ENCODE data around the gene B4GALNT3.

The B4GALNT3 gene

DNA sequence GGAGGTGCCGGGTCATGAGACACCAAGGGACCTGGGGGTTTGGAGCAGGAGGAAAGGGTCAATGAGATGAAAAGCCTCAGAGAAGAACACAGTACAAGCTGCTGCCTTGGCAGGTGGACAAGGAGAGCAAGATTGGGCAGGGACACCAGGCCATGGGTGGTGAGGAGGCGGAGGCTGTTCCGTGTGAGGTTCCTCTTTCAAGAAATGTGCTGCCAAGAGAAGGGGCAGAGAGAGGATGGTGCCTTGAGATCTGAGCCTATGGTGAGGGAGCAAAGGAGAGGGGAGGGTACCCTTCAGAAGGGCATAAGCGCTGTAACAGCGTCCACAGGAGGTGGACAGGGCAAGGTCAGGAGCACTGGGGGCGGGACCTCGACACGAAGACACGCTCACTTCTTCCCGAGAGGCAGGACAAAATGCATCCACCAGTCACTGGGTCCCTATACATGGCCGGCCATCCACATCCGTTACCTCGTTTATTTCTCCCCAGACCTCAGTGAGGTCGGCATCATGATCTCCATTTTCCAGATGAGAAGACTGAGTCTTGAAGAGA, 100.2 kb downstream of the B4GALNT3 start:
- no peak for DNase-seq (ENCODE audit: low read depth)

- no peak for DNase-seq (ENCODE audit: low read depth)
Measured at GRCh38 chr12:560691-561390, 101.1 kb downstream of the B4GALNT3 start.

DNA sequence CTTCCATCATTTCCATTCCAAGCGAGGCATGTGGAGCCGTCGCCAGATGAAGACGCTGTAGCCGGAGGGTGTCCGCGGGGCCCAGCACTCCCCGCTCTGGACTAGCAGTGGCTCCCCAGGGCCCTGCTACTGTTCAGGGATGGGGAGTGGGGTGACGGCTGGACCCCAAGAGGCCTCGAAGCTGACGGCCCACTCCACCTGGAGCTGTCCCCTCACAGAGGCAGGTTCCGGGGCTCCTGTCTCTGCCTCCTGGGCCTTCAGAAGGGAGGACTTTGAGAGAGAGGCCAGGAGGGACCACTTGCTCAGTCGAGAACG, 101.6 kb downstream of the B4GALNT3 start:
- no peak for DNase-seq (ENCODE audit: low read depth)

- no peak for DNase-seq (ENCODE audit: low read depth)
Measured at GRCh38 chr12:561908-562593, 102.3 kb downstream of the B4GALNT3 start.

GRCh38 chr12:562634-563033, 102.9 kb downstream of the B4GALNT3 start:
- no peak for DNase-seq (ENCODE audit: low read depth)

- DNase-seq (ENCODE audit: low read depth) = peak; percentile 35
Measured at GRCh38 chr12:563250-563781, 103.6 kb downstream of the B4GALNT3 start.

- DNase-seq (ENCODE audit: low read depth) = no peak
Measured at GRCh38 chr12:563787-564298, 104.1 kb downstream of the B4GALNT3 start.

- no peak for DNase-seq (ENCODE audit: low read depth)
Measured at GRCh38 chr12:565161-565560, 105.4 kb downstream of the B4GALNT3 start.

- DNase-seq (ENCODE audit: low read depth) = no peak
Measured at GRCh38 chr12:565589-566105, 105.9 kb downstream of the B4GALNT3 start.

DNA sequence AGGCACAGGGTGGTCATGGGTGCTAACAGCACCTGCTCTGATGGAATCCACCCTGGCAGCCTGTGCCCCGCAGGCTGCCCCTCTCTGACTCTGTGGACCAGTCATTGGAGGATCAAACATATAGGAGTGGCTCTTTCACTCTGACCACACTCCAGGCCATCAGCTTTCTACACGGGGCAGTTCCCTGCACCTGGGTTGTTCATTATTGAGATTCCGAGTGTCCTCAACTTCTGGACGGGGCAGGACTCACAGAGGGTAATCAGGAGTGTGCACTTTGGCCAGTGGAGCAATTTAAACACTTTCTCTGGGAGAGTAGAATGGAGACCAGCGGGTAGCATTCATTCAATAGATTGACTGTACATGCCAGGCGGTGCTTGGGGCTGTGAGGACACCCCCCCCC, 108.7 kb downstream of the B4GALNT3 start:
- no peak for DNase-seq (ENCODE audit: low read depth)

DNA sequence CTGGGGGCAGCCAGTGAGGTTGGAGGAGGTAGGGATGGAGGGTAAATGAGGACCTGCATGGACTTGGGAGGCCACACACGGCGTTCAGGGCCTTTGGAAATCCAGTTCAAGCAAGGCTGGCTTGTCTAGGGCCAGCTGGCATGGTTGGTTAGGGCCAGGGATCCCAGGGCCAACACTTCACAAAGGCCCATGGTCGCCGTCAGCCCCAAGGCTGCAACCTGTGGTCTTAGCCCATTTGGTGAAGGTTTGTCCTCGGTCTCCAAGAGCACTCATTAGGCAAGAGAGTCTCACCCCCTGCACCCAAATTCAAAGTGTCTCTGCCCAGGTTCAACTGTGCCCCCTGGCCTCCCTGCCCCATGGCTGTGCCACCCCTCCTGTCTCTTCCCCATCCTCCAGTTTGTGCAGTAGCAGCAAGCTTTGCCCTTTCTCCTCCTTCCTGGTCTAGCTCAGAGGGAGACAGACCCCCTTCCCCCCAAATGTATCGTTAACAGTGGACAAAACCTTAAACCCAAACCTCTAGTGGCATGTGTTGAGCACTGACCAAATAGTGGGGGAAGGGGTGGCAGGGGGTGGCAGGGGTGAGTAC, 109.4 kb downstream of the B4GALNT3 start:
- no peak for DNase-seq (ENCODE audit: low read depth)

GRCh38 chr12:569803-570434, 110.2 kb downstream of the B4GALNT3 start:
- peak; percentile 92 for DNase-seq (ENCODE audit: low read depth)

GRCh38 chr12:570435-570920, 110.7 kb downstream of the B4GALNT3 start:
- DNase-seq (ENCODE audit: low read depth) = no peak

DNA sequence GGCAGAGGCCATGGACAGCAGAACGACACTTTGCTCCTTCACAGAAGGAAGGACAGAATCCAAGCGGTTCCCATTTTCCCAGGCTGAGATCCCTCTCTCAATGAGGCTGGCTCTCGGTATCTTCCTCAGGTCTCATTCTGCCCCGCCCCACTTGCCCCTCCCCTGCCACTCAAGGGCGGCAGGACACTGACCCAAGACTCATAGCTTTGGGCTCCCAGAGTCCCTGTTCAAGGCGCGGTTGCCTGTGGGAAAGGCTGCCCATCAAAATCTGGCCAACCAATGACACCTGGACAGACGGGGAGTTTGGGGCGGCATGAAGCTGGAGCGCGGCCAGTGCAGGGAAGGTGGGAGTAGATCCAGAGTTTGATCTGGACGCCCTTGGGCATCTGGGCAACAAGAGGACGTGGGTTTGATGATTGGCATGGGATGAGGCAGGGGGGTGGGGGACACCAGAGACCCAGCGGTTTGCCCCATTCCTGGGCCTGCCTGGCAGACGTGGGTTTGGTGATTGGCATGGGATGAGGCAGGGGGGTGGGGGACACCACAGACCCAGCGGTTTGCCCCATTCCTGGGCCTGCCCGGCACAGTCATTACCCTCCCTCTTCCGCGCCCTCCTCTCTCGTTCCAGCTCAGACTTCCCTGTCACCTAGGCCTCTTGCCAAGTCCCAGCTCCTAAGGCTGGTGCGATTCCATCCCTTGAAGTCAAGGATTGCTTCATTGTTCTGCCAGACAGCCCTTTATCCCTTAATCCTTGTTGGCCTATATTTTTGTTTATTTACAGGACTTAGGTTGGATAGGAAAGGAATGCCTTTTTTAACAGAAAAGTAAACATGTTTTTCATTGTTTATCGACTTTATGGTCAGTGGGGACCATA, 111.4 kb downstream of the B4GALNT3 start:
- no peak for DNase-seq (ENCODE audit: low read depth)

DNA sequence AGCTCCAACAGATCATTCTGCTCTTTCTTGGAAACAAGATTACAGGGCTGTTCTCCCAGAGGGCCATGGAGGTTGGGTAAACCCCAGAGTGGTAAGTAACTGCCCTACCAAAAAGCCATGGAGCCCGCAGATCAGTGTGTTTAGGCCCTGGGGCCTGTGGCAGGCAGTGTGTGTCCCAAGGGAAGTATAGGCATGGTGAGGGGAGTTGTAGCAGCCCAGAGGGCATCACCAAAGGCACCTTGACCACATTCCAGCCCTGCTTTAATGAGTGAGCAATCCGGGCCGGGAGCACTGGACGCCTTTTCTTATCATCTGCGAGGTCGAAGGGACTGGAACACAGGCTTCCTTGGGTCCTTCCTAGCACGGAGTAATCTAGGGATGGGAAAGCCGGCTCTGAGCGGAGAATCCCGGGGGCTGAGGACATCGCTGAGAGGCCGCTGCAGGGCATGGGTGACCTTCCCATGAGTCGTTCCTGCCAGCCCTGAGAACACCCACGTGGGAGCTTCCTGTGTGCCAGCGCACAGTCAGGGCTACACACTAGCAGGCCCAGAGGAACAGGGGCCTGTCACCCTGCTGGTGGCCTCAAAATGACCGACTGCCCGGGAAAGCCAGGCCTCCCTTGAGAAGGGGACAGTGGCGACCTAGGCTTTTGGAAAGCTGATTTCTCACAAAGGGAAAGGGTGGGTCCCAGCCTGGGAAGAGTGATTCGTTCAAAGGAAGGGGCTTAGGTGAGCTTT, 112.2 kb downstream of the B4GALNT3 start:
- no peak for DNase-seq (ENCODE audit: low read depth)

DNA sequence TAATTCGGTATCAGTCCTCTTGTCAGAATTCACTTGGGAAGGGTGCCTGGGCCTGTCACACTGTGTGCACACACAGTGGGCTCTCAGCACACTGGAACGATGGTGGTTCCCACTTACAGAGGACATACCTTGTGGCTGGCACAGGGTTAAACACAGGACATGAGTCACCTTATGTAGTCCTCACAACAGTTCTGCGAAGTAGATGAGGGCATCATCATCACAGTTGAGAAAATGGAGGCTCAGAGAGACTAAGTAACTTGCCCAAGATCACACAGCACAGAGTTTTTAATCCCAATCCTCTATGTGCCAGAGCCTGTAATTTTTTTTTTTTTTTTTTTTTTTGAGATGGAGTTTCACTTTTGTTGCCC, 112.8 kb downstream of the B4GALNT3 start:
- DNase-seq (ENCODE audit: low read depth) = no peak

DNA sequence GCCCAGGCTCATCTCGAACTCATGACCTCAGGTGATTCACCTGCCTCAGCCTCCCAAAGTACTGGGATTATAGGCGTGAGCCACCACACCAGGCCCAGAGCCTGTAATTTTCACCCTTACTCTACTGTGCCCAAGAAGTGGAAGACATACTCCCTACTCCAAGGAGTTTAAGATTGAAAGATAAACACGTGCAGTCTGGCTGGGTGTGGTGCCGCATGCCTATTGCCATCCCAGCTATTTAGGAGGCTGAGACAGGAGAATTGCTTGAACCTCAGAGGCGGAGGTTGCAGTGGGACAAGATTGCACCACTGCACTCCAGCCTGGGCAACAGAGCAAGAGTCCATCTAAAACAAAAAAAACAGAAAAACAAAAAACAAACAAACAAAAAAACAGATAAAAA, 113.5 kb downstream of the B4GALNT3 start:
- no peak for DNase-seq (ENCODE audit: low read depth)

DNA sequence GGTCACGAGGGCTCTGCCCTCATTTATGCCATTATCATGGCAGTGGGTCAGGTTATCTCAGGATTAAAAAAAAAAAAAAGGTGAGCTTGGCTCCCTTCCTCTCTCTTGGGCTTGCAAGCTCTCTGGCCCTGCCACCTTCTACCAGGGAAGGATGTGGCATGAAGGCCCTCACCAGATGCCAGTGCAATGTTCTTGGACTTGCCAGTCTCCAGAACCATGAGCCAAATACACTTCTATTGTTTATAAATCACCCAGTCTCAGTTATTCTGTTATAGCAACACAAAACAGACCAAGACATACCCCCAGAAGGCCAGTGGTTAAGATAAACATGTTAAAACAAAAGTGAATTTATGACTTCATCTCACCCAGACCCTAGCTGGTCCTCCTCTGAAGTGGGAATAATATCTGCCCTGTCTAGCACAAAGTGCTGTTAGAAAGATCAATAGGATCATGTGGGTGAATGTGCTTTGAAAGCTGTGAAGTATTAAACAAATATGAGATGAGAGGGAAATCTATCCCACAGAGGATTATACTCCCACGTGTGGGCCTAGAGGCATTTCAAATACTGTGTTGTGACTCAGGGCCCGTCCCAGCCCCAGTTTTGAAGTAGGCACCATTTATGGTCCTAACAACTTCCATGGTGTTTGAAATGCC, 114.9 kb downstream of the B4GALNT3 start:
- no peak for DNase-seq (ENCODE audit: low read depth)

DNA sequence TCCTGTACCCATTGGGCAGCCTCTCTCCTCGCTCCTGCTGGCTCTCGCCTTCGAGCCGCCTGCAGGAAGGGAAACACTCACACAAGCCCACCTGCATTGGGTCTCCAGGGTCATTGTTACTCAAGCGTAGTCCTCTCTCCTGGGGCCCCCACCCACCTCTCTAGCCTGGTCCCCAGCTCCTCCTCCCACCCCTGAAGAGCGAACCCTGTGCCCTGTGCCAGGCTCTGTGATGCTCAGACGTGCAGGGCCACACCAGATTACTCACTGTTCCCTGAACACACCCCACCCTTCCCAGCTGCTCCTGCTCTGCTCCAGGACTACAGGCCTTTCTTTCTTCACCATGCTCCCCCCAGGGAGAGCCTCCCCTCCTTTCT, 115.4 kb downstream of the B4GALNT3 start:
- no peak for DNase-seq (ENCODE audit: low read depth)

Measured in activated T-cell treated with anti-CD3 and anti-CD28 coated beads for 1 hour (primary cell).